Dermis microvascular lymphatic vessel endothelial cell (primary cell): ENCODE data around the gene ALOX12. TPM values are rescaled to one million over a fixed set of nuclear protein-coding genes. Genes with fewer than 3 reads are reported as not detected.
"Not testable (repeated sequence)": the region's sequence is repeated elsewhere in the genome, so short reads cannot be mapped to it uniquely, and the experiment has no call there.

Experiments
- DNase-seq, 2 donors: peaks; one replicate each; pipeline versions ENCODE4 v3.0.0 to v3.0.0-alpha.2; 2010; ENCODE audit warnings: low read depth in 2 of 2
- total RNA-seq: library from RNA; depleted of rRNA; stranded (reverse); fragments of >200 nt; gene quantifications from 2 replicates; pipeline ENCODE4 v1.2.1, GENCODE V29; 2014

The ALOX12 gene, protein sequence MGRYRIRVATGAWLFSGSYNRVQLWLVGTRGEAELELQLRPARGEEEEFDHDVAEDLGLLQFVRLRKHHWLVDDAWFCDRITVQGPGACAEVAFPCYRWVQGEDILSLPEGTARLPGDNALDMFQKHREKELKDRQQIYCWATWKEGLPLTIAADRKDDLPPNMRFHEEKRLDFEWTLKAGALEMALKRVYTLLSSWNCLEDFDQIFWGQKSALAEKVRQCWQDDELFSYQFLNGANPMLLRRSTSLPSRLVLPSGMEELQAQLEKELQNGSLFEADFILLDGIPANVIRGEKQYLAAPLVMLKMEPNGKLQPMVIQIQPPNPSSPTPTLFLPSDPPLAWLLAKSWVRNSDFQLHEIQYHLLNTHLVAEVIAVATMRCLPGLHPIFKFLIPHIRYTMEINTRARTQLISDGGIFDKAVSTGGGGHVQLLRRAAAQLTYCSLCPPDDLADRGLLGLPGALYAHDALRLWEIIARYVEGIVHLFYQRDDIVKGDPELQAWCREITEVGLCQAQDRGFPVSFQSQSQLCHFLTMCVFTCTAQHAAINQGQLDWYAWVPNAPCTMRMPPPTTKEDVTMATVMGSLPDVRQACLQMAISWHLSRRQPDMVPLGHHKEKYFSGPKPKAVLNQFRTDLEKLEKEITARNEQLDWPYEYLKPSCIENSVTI
- total RNA-seq = not detected in 2 replicates

DNA sequence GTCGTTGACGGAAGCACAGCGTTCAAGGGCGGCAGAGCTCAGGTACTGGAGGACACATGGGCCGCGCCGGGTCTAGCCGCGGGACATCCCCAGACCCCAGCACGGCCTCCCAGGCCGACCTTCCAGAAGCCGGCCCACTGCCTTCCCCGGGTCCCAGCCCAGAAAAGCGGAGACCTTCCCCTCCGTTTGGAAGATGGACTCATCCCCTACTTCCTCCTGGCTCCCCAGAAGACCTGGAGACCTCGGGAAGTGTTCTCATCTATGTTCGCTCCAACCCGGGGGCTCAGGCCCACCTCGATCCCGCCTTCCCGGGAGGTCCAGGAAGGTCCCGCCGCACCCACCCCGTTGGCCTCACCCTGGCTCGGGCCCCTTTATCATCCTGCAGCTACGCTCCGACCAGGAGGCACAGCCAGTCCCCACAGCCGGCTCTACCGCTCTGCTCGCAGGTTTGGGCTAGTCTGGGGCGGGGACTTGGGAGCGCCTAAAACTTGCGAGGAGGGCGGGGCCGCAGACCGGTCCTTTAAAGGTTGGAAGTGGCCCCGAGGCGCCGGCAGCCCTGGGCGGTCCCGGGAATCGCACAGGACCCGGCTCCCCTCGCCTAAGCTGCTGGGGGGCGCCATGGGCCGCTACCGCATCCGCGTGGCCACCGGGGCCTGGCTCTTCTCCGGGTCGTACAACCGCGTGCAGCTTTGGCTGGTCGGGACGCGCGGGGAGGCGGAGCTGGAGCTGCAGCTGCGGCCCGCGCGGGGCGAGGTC is at the start of gene ALOX12:
Gene ALOX12 (plus strand): TSS at position 550 of the 756 bp plus-strand sequence. CDS start 69 bp downstream, at position 619.
- DNase-seq = no peak

DNA sequence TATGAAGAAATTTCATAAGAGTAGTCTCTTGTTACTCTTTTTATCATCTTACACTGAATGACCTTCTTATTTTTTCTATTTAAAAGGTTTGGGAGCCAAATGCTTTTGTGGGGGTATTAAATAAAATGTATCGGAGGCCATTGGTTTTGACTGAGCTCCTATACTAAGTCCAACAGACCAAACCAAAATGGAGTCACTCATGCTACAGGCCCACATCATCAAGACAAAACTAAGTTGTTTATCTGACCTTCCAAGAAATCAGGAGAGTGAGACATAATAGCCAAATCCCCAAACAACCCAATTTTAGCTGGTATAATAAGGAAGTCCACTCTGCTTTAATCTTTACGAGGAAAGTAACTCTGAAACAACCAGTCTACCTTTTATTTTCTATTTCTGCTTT is 48.1 kb upstream of the ALOX12 start:
- DNase-seq = no peak

DNA sequence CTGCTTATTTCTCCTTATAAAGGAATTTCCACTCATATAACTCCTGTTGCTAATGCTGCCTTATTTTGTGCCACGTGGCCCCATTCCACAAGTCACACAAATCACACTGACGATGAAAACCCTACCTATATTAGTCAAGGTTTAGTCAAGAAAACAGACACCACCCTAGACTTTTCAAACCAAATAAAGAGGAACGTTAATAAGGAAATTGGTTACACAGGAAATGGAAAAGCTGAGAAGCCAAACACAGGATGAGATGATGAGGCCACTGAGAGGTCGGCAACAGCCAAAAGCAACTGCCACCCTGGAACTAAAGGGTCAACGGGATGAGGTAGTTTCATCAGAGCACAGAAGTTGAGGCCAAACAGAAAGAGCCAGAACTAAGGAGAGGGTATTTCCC is 47.3 kb upstream of the ALOX12 start:
- DNase-seq = peak; percentile 38 to 42

DNA sequence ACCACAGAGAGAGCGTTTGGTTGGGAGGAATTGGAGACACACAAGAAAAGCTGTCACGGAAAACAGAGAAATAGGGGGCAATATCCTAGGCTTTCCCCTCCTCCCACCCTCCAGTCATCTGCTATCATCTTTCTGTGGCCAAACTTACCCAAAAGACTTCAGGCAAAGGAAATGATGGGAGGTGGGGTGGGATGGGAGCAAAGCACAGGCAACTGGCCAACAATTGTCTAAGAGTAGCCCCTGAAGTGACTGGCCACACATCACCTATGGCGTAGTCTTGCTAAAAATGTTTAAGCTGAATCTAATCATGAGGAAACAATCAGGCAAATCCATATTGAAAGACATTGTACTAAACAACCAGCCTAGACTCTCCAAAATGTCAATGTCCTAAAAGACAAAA is 46.9 kb upstream of the ALOX12 start:
- no peak for DNase-seq

- not testable (repeated sequence) for DNase-seq
These were observed 44.9 kb upstream of the ALOX12 start for GRCh38 chr17:6950938-6951337.

GRCh38 chr17:6953689-6954088 is 42.2 kb upstream of the ALOX12 start:
- DNase-seq = no peak

GRCh38 chr17:6959700-6960099 is 36.1 kb upstream of the ALOX12 start:
- no peak for DNase-seq

- peak in 1 of 2 donors; percentile 36 for DNase-seq
These were observed 26.5 kb upstream of the ALOX12 start for GRCh38 chr17:6969323-6969726.

- DNase-seq = no peak
These were observed 24.9 kb upstream of the ALOX12 start for GRCh38 chr17:6970992-6971391.

DNA sequence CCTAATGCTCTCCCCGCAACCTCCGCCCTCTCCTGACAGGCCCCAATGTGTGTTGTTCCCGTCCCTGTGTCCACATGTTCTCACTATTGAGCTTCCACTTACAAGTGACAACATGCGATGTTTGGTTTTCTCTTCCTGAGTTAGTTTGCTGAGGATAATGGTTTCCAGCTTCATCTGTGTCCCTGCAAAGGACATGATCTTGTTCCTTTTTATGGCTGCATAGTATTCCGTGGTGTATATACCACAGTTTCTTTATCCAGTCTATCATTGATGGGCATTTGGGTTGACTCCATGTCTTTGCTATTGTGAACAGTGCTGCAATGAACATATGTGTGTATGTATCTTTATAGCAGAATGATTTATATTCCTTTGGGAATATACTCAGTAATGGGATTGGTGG is 16.4 kb upstream of the ALOX12 start:
- not testable (repeated sequence) for DNase-seq

- no peak for DNase-seq
These were observed 14.4 kb upstream of the ALOX12 start for GRCh38 chr17:6981426-6981825.

- DNase-seq = no peak
These were observed 10.6 kb upstream of the ALOX12 start for GRCh38 chr17:6985266-6985665.

DNA sequence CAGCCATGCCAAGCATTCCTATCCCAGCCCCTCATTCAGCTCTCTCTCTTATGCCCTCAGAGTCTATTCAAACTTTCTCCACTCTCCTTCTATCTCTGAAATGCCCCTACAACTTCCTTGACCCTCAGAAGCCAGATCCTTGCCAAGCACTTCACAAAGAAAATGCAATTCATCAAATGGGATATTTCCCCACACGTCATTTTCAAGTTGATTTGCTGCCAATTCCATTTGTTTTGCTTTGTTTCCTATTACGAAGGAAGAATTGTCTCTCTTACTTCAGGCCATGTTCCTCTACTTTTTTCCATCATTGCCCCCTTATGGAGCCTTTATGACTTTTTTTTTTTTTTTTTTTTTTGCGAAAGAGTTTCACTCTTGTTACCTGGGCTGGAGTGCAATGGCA is 9.2 kb upstream of the ALOX12 start:
- DNase-seq = peak; percentile 31 to 45

DNA sequence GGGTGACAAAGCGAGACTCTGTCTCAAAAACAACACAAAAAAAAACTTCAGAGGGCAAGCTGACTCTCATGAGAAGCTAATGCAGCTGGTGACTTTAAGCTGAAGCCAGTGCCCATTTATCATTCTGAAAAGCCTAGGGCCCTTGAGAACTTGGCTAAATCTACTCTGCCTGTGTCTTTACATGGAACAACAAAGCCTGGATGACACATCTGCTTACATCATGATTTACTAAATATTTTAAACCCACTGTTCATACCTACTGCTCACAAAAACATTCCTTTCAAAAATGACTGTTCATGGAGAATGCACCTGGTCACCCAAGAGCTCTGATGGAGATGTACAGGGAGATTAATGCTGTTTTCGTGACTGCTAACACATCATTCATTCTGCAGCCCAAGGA is 6.1 kb upstream of the ALOX12 start:
- DNase-seq = no peak

- DNase-seq = not testable (repeated sequence)
These were observed 2.2 kb upstream of the ALOX12 start for GRCh38 chr17:6993613-6994056.

DNA sequence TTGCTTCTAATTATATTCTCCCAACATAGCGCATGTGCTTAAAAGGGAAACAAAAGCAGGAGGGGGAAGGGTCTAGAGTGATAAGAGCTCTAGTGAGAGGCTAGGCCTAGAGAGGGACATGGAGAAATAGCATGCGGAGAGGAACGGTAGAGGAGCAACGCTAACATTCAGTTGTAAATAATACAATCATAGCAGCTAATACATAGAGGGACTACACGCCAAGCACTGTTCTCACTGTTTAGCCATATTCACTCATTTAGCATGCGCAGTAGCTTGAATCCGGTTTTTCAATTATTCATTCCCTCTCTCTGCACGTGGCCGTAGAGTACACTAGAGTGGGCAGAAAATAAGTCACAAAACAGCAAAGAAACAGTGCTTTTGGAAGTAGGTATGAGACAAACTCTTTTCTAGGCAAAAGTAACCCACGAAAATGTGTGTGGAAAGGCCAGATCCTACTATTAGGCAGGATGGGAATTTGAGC is 1.7 kb upstream of the ALOX12 start:
- DNase-seq = no peak

DNA sequence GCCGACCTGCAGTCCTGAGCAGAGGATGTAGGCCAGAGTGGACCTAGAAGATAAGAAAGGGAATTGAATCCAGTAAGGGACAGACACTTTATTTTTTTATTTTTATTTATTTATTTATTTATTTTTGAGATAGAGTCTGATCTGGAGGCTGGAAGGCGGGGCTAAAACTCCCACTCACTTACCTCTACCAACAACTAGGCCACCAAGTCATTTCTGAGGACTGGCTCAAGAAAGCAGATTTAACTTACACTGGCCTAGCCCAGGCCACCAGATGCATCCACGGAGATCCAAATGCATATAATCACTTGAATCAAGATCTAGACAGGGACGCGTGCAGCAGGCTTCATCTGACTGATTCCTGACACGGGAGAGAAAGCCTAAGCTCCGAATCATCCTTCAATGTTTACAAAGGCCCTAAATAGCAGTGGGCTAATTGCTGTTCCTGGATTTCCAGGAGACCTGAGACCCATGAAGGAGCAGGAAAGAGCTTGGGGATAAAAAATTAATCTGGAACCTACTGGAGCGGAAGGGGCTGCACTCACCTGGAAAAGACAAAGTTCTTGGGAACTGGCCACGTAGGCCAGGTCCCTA is 1.1 kb upstream of the ALOX12 start:
- DNase-seq = no peak

GRCh38 chr17:6996256-6997011 is 585 bp downstream of the ALOX12 start:
- DNase-seq = no peak

GRCh38 chr17:6997171-6997570 is 1.3 kb downstream of the ALOX12 start:
- no peak for DNase-seq

GRCh38 chr17:6998855-6999508 is 3.1 kb downstream of the ALOX12 start:
- DNase-seq = no peak
